Esophagus muscularis mucosa (tissue), 4 donors: ENCODE measurements around the gene ATG10. TPM values are rescaled to one million over a fixed set of nuclear protein-coding genes. Genes with fewer than 3 reads are reported as not detected.

Experiments
- DNase-seq: peaks from one replicate; pipeline ENCODE4 v3.0.0-alpha.2; 2017; ENCODE audit errors: extremely low spot score
- H3K27ac ChIP-seq, 4 donors: fragments of 200-600 bp; sonication (generic); replicated peaks in 1 of 4; 1 replicate in 3 of 4; 2 replicates in 1 of 4; pipeline ENCODE4 v1.5.1; 2016 to 2019; ENCODE audit warnings: mild to moderate bottlenecking in 1 of 4
- H3K27me3 ChIP-seq, 4 donors: fragments of 200-600 bp; sonication (generic); one replicate each; pipeline versions ENCODE4 v1.5.1 to v1.6.0; 2016 to 2019
- H3K36me3 ChIP-seq, 4 donors: fragments of 200-600 bp; sonication (generic); one replicate each; pipeline ENCODE4 v1.5.1; 2016 to 2019
- H3K4me1 ChIP-seq, 4 donors: fragments of 200-600 bp; sonication (generic); one replicate each; pipeline ENCODE4 v1.5.1; 2016 to 2019
- H3K4me3 ChIP-seq, 4 donors: fragments of 200-600 bp; sonication (generic); 1 replicate in 2 of 4; 2 replicates in 2 of 4; pipeline ENCODE4 v1.5.1; 2016 to 2019; ENCODE audit warnings: mild to moderate bottlenecking in 4 of 4, moderate library complexity in 1 of 4
- H3K9me3 ChIP-seq, 4 donors: fragments of 200-600 bp; sonication (generic); 1 replicate in 3 of 4; 2 replicates in 1 of 4; pipeline ENCODE4 v1.5.1; 2016 to 2019
- EP300 ChIP-seq: sonication (generic); formaldehyde crosslinking; IDR thresholded peaks from one replicate; pipeline ENCODE4 v1.6.1; 2017; ENCODE audit warnings: antibody characterized with exemption
- POLR2A ChIP-seq: fragments of 450-650 bp; IDR thresholded peaks from one replicate; pipeline ENCODE4 v1.6.1; 2017; ENCODE audit warnings: antibody characterized with exemption, moderate library complexity, mild to moderate bottlenecking, low read depth
- POLR2AphosphoS5 ChIP-seq, 2 donors: sonication (generic); formaldehyde crosslinking; IDR thresholded peaks; one replicate each; pipeline ENCODE4 v1.6.1; 2017; ENCODE audit warnings: antibody characterized with exemption in 2 of 2
- WGBS: methylation state at CpG from one replicate; pipeline ENCODE4 v1.1.5; 2018; 5-methylcytosine and 5-hydroxymethylcytosine counted together
- intact Hi-C: fragments of 100-400 bp; cut with DNase I; formaldehyde crosslinking; loops from one replicate; pipeline ENCODE4 v1.15.1; 2023
- total RNA-seq, 4 donors: library from RNA; depleted of rRNA; stranded (reverse); fragments of >200 nt; gene quantifications; one replicate each; pipeline versions ENCODE4 v1.1.0 to v1.2.1, GENCODE V29; 2016
- TF ChIP-seq, protein P1 (sequence below), 3 experiments: fragments of 200-600 bp in 2 of 3; fragments of 450-650 bp in 1 of 3; sonication (generic) in 2 of 3; IDR thresholded peaks; one replicate each; pipeline ENCODE4 v1.5.1; 2017 to 2019; ENCODE audit warnings: antibody characterized with exemption in 3 of 3, mild to moderate bottlenecking in 2 of 3, moderate library complexity in 1 of 3

ATG10 gene
- total RNA-seq, 4 donors from 2014 or later = 5.2 to 9.1 (median 7.3) TPM

DNA sequence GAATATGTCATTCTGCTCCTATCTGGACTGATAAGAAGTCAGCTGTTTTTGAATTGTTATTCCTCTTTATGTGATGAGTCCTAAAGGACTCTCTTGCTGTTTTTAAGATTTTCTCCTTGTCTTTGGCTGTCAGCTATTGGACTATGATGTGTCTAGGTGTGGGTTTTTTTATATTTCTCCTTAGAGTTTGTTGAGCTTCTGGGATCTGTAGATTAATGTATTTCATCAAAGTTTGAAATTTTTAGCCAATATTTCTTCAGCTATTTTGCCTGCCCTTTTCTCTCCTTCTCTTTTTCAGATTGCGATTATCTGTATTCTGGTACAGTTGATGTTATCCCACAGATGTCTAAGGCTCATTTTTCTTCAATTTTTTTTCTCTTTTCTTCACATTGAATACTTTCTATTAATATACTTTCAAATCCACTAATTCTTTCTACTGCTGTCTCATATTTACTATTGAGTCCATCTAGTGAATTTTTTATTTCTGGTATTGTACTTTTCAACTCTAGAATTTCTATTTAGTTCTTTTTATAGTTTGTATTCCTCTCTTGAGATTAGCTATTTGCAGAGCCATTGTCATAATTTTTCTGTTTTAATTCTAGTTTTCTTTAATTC lies 275.2 kb downstream of the ATG10 start:
- DNase-seq = no peak
- Histone ChIP-seq H3K36me3 (no peaks in the 10 kb centered on the region), H3K27me3 (no peaks in the 10 kb centered on the region), H3K27ac (no peak overlapping the region), H3K9me3 (peaks cover 0 to 12% (median 3%) of the 10 kb centered on the region in 4 donors), H3K4me3 (no peak overlapping the region), H3K4me1 (no peaks in the 10 kb centered on the region)
- 100% methylated on average over 1 of the region's 1 CpG for WGBS
- intact Hi-C loops = no loop called here
- TF ChIP-seq POLR2A (no peak), POLR2AphosphoS5 (IDR thresholded peaks at IDR 0.05) (no peak), EP300 (no peak)
- TF ChIP-seq, protein P1, sequence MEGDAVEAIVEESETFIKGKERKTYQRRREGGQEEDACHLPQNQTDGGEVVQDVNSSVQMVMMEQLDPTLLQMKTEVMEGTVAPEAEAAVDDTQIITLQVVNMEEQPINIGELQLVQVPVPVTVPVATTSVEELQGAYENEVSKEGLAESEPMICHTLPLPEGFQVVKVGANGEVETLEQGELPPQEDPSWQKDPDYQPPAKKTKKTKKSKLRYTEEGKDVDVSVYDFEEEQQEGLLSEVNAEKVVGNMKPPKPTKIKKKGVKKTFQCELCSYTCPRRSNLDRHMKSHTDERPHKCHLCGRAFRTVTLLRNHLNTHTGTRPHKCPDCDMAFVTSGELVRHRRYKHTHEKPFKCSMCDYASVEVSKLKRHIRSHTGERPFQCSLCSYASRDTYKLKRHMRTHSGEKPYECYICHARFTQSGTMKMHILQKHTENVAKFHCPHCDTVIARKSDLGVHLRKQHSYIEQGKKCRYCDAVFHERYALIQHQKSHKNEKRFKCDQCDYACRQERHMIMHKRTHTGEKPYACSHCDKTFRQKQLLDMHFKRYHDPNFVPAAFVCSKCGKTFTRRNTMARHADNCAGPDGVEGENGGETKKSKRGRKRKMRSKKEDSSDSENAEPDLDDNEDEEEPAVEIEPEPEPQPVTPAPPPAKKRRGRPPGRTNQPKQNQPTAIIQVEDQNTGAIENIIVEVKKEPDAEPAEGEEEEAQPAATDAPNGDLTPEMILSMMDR (IDR thresholded peaks at IDR 0.05) = no peak

DNA sequence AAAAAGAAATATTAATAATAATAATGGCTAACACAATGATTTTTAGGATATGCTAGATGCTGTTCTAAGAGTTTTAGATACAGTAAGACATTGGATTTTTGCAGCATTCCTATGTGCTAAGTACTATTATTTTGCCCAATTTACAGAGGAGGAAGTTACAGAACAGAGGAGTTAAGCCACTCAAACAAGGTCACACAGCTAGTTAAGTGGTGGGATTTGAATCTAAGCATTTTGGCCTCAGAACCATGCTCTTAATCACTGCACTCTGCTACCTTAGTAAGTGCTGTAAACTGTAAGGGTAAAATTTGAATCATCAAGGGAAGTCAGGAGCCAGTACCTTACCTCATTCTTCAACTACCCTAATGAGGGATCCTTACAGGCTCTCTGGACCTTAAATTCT lies 280.9 kb downstream of the ATG10 start:
- peaks cover 0 to 11% (median 8%) of the 10 kb centered on the region in 4 donors for H3K4me1 ChIP-seq
- no peak overlapping the region for H3K4me3 ChIP-seq
- no peak for DNase-seq
- H3K9me3 ChIP-seq = peaks cover 0 to under 1% (median 0%) of the 10 kb centered on the region in 4 donors
- H3K27ac ChIP-seq = no peak overlapping the region
- intact Hi-C loops = no loop called here
- no peaks in the 10 kb centered on the region for H3K36me3 ChIP-seq
- TF ChIP-seq POLR2AphosphoS5 (IDR thresholded peaks at IDR 0.05) (no peak), EP300 (no peak), POLR2A (no peak)
- TF ChIP-seq, protein P1 (IDR thresholded peaks at IDR 0.05) = no peak
- no peaks in the 10 kb centered on the region for H3K27me3 ChIP-seq

DNA sequence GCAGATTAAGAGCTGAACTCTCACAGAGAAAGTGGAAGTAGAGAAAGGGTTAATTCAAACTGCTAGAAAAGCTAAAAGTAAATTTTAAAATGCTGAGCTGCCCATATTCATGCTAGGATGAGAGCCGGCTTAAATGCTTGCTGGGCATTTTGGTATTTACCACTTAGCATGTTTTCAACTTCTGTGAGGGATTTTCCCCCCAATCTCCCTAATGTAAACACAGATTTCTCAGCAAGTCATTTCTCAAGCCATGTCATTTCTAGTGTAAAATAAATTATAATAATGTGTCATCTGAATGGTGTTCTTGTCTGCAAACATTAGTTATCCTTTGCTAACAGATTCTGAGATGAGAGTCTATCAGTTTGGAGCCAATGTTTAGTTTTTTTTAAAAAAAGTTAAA lies 284.0 kb downstream of the ATG10 start:
- DNase-seq = no peak
- H3K27me3 ChIP-seq = no peaks in the 10 kb centered on the region
- no peak for TF ChIP-seq EP300
- TF ChIP-seq, protein P1 (IDR thresholded peaks at IDR 0.05) = no peak
- no peak for TF ChIP-seq POLR2AphosphoS5 (IDR thresholded peaks at IDR 0.05)
- no peak for TF ChIP-seq POLR2A
- H3K4me1 ChIP-seq = peaks cover 3 to 11% (median 8%) of the 10 kb centered on the region in 4 donors
- H3K9me3 ChIP-seq = no peaks in the 10 kb centered on the region
- intact Hi-C loops = no loop called here
- 19% methylated on average over 1 of the region's 1 CpG for WGBS
- H3K36me3 ChIP-seq = no peaks in the 10 kb centered on the region
- no peak overlapping the region for H3K27ac ChIP-seq
- H3K4me3 ChIP-seq = no peak overlapping the region

DNA sequence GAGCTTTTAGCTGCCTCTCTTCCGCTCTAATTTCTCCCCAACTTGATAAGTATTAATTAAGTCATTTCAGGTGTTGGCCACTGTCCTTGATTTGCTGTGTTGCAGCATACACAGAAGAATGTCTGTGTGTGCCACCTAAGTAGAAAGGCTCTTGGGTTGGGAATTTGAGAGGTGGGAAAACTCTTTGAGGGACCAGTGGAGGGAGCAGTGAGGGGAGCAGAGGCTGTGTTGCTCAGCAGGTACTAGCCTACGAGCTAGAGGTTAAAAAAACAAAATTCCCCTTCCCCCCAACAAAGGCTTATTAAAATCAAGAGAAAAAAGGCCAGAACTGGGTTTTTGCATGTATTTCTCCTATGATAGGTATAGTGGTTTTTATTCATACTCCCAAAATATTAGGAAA lies 285.4 kb downstream of the ATG10 start:
- Histone ChIP-seq H3K4me1 (peaks cover 3 to 11% (median 8%) of the 10 kb centered on the region in 4 donors), H3K27me3 (no peaks in the 10 kb centered on the region), H3K9me3 (no peaks in the 10 kb centered on the region), H3K27ac (no peak overlapping the region), H3K36me3 (no peaks in the 10 kb centered on the region), H3K4me3 (no peak overlapping the region)
- TF ChIP-seq EP300 (no peak), POLR2A (no peak), POLR2AphosphoS5 (IDR thresholded peaks at IDR 0.05) (no peak)
- TF ChIP-seq, protein P1 (IDR thresholded peaks at IDR 0.05) = no peak
- no peak for DNase-seq
- intact Hi-C loops = no loop called here
- WGBS = 90% methylated on average over 2 of the region's 2 CpGs

DNA sequence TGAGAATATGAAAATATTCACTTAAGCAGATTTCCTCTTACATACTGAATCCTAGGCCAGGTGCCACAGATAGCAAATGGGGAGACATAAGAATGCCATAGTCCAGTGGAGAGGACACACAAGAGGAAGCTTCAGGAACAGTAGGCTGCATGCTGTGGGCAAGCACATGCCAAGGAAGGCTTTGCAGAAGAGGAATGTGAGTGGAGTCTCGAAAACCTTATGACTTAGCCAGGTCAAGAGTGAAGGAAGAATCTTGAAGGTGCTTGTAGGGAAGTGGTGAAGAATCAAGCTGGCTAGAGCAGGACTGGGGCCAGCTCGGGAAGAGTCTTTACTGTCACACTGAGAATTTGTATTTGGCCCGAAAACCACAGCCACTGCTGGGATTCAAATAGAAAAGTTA lies 285.9 kb downstream of the ATG10 start:
- H3K4me3 ChIP-seq = no peak overlapping the region
- TF ChIP-seq POLR2A (no peak), EP300 (no peak), POLR2AphosphoS5 (IDR thresholded peaks at IDR 0.05) (no peak)
- TF ChIP-seq, protein P1 (IDR thresholded peaks at IDR 0.05) = no peak
- no peaks in the 10 kb centered on the region for H3K36me3 ChIP-seq
- intact Hi-C loops = no loop called here
- no peaks in the 10 kb centered on the region for H3K9me3 ChIP-seq
- no peak overlapping the region for H3K27ac ChIP-seq
- 89% methylated on average over 3 of the region's 3 CpGs for WGBS
- no peaks in the 10 kb centered on the region for H3K27me3 ChIP-seq
- DNase-seq = no peak
- peaks cover 3 to 11% (median 8%) of the 10 kb centered on the region in 4 donors for H3K4me1 ChIP-seq
